ENCODE results near the gene METTL14. TPM values are rescaled to one million over a fixed set of nuclear protein-coding genes. Genes with fewer than 3 reads are reported as not detected.

Gene METTL14
- total and polyA plus RNA-seq, 9 donors: 10.0 to 56.1 (median 44.0) TPM

- Histone ChIP-seq H3K27ac (no peak overlapping the region), H3K4me1 (ENCODE audit: insufficient read depth) (no peaks in the 10 kb centered on the region), H3K27me3 (no peaks in the 10 kb centered on the region), H3K4me3 (no peak overlapping the region), H3K9me3 (no peaks in the 10 kb centered on the region), H3K36me3 (no peaks in the 10 kb centered on the region)
- TF ChIP-seq, protein P1, sequence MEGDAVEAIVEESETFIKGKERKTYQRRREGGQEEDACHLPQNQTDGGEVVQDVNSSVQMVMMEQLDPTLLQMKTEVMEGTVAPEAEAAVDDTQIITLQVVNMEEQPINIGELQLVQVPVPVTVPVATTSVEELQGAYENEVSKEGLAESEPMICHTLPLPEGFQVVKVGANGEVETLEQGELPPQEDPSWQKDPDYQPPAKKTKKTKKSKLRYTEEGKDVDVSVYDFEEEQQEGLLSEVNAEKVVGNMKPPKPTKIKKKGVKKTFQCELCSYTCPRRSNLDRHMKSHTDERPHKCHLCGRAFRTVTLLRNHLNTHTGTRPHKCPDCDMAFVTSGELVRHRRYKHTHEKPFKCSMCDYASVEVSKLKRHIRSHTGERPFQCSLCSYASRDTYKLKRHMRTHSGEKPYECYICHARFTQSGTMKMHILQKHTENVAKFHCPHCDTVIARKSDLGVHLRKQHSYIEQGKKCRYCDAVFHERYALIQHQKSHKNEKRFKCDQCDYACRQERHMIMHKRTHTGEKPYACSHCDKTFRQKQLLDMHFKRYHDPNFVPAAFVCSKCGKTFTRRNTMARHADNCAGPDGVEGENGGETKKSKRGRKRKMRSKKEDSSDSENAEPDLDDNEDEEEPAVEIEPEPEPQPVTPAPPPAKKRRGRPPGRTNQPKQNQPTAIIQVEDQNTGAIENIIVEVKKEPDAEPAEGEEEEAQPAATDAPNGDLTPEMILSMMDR (IDR thresholded peaks at IDR 0.05): no peak
- TF ChIP-seq EP300 (IDR thresholded peaks at IDR 0.05) (no peak), POLR2A (IDR thresholded peaks at IDR 0.05) (no peak)
- DNase-seq: no peak
- intact Hi-C loops (cut with DNase I): loop anchor here in 1 of 4 donors (10.0 kb wide), 1 partner anchor 557 kb away; no protein-coding TSS in a partner anchor
- WGBS, 3 donors: 62 to 76% (median 75%) methylated on average over 3 of the region's 3 CpGs
Observed at GRCh38 chr4:118738090-118738489, 52.9 kb downstream of the METTL14 start.

DNA sequence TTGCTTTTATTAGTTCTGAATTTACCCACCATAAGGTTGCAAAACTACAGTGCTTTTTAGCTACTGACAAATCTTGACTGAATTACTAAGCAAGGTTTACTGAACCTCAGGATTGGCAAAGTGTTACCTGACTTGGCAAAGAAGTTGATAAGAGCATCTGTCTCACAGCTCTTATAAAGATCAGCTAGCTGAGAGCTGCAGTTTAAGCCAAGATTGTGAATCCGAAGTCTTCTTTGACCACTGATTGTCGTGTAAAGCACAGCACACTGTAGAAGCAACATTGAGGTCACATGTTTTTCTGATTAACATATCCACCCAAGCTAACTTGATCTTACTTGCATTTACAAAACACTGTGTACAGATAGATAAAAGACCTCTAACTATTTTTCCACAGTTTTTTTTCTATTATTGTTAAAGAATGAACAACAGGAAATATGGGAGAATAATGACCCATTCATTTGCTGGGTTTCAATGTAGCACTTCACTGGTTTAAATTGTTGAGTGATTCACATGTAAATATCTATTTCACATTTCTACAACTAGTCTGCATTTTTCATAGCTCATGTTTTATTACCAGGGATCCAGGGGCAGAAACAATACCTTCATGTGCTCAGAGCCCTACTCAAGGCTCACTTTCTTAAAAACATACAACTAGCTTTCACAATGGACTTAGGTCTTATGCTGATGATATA lies 54.0 kb downstream of the METTL14 start:
- Histone ChIP-seq H3K9me3 (no peaks in the 10 kb centered on the region), H3K4me3 (no peak overlapping the region), H3K27me3 (no peaks in the 10 kb centered on the region), H3K27ac (no peak overlapping the region), H3K4me1 (ENCODE audit: insufficient read depth) (no peaks in the 10 kb centered on the region), H3K36me3 (no peaks in the 10 kb centered on the region)
- TF ChIP-seq EP300 (IDR thresholded peaks at IDR 0.05): no peak
- no peak for TF ChIP-seq POLR2A (IDR thresholded peaks at IDR 0.05)
- TF ChIP-seq, protein P1 (IDR thresholded peaks at IDR 0.05): no peak
- intact Hi-C loops (cut with DNase I): loop anchor here in 1 of 4 donors (10.0 kb wide), 1 partner anchor 556 kb away; no protein-coding TSS in a partner anchor
- 36 to 43% (median 38%) methylated on average over 2 of the region's 2 CpGs for WGBS, 3 donors
- no peak for DNase-seq

- intact Hi-C loops (cut with DNase I): loop anchor here (5.0 to 10.0 kb wide), 5 partner anchors 144 to 284 kb away; partner anchors contain the start of gene SYNPO2 (in 1 of the 4)
- H3K36me3 ChIP-seq: no peaks in the 10 kb centered on the region
- no peaks in the 10 kb centered on the region for H3K27me3 ChIP-seq
- H3K27ac ChIP-seq: no peak overlapping the region
- no peak for DNase-seq
- 7 to 19% (median 11%) methylated on average over 5 of the region's 5 CpGs for WGBS, 3 donors
- H3K4me3 ChIP-seq: no peak overlapping the region
- H3K9me3 ChIP-seq: no peaks in the 10 kb centered on the region
- no peaks in the 10 kb centered on the region for H3K4me1 ChIP-seq (ENCODE audit: insufficient read depth)
- TF ChIP-seq, protein P1 (IDR thresholded peaks at IDR 0.05): peak in 2 of 3 donors; percentile 40 to 57
- TF ChIP-seq EP300 (IDR thresholded peaks at IDR 0.05): no peak
- TF ChIP-seq POLR2A (IDR thresholded peaks at IDR 0.05): no peak
Observed at GRCh38 chr4:118740869-118741268, 55.7 kb downstream of the METTL14 start.

GRCh38 chr4:118741301-118741855 lies 56.2 kb downstream of the METTL14 start:
- H3K4me1 ChIP-seq (ENCODE audit: insufficient read depth): peaks cover under 1% of the 10 kb centered on the region
- peak overlapping the region; percentile 3 for H3K4me3 ChIP-seq

More at GRCh38 chr4:118741301-118741855, 56.2 kb downstream of the METTL14 start:
- Histone ChIP-seq H3K27me3 (no peaks in the 10 kb centered on the region), H3K36me3 (no peaks in the 10 kb centered on the region), H3K9me3 (no peaks in the 10 kb centered on the region), H3K27ac (no peak overlapping the region)
- DNase-seq: no peak
- TF ChIP-seq, protein P1 (IDR thresholded peaks at IDR 0.05): no peak
- WGBS, 3 donors: 17 to 31% (median 20%) methylated on average over 6 of the region's 6 CpGs
- intact Hi-C loops (cut with DNase I): loop anchor here (5.0 to 10.0 kb wide), 5 partner anchors 143 to 283 kb away; partner anchors contain the start of gene SYNPO2 (in 1 of the 4)
